HepG2 (cell line): ENCODE data around the gene GSDMA. TPM values are rescaled to one million over a fixed set of nuclear protein-coding genes. Genes with fewer than 3 reads are reported as not detected.

Source experiments
- AHR ChIP-seq: IDR thresholded peaks from 2 replicates; pipeline ENCODE4 v1.6.1; 2018; ENCODE audit warnings: missing genetic modification reagents, missing compliant biosample characterization
- AKAP8 ChIP-seq: sonication (generic); formaldehyde crosslinking; IDR thresholded peaks from 2 replicates; pipeline ENCODE4 v1.5.1; 2020; ENCODE audit warnings: mild to moderate bottlenecking, missing genetic modification reagents
- ATF3 ChIP-seq: sonication (generic); formaldehyde crosslinking; IDR thresholded peaks from 2 replicates; pipeline ENCODE4 v1.4.0; 2020; ENCODE audit warnings: missing genetic modification reagents
- DZIP1 ChIP-seq: sonication (generic); formaldehyde crosslinking; IDR thresholded peaks from 2 replicates; pipeline ENCODE4 v1.5.0; 2020; ENCODE audit warnings: mild to moderate bottlenecking, missing genetic modification reagents
- ERF ChIP-seq: IDR thresholded peaks from 2 replicates; pipeline ENCODE4 v1.6.1; 2018; ENCODE audit warnings: missing biosample characterization, missing genetic modification reagents
- GMEB1 ChIP-seq: sonication (generic); formaldehyde crosslinking; IDR thresholded peaks from 2 replicates; pipeline ENCODE4 v1.5.1; 2020; ENCODE audit warnings: missing genetic modification reagents, mild to moderate bottlenecking, borderline replicate concordance
- GTF2F1 ChIP-seq: fragments of 150-350 bp; IDR thresholded peaks from 2 replicates; pipeline ENCODE4 v1.6.1; 2014; ENCODE audit warnings: low read length
- HMG20A ChIP-seq: IDR thresholded peaks from 2 replicates; pipeline ENCODE4 v1.6.1; 2016; ENCODE audit warnings: borderline replicate concordance
- JDP2 ChIP-seq: sonication (generic); formaldehyde crosslinking; IDR thresholded peaks from 2 replicates; pipeline ENCODE4 v1.8.1; 2022; ENCODE audit warnings: missing genetic modification reagents, borderline replicate concordance
- MIER3 ChIP-seq: IDR thresholded peaks from 2 replicates; pipeline ENCODE4 v1.6.1; 2016; ENCODE audit warnings: missing compliant biosample characterization, borderline replicate concordance
- POLR2G ChIP-seq: fragments of 200-400 bp; formaldehyde crosslinking; IDR thresholded peaks from 2 replicates; pipeline ENCODE4 v1.6.1; 2018; ENCODE audit warnings: mild to moderate bottlenecking, low read depth, low read length, moderate library complexity
- RAD21 ChIP-seq: fragments of 450-650 bp; formaldehyde crosslinking; IDR thresholded peaks from 2 replicates; pipeline ENCODE4 v1.5.0; 2020; ENCODE audit warnings: mild to moderate bottlenecking
- RERE ChIP-seq: IDR thresholded peaks from 2 replicates; pipeline ENCODE4 v1.6.1; 2016; ENCODE audit warnings: low read depth, missing genetic modification reagents, missing compliant biosample characterization
- SIN3A ChIP-seq: IDR thresholded peaks from 2 replicates; pipeline ENCODE4 v1.6.1; 2011; ENCODE audit warnings: low read depth, mild to moderate bottlenecking, control low read depth, low read length, borderline replicate concordance
- THAP11 ChIP-seq: IDR thresholded peaks from 2 replicates; pipeline ENCODE4 v1.6.1; 2016; ENCODE audit warnings: missing biosample characterization, missing genetic modification reagents
- ZFY ChIP-seq: sonication (generic); formaldehyde crosslinking; IDR thresholded peaks from 2 replicates; pipeline ENCODE4 v1.4.0; 2020; ENCODE audit warnings: missing genetic modification reagents
- ZNF296 ChIP-seq: sonication (generic); formaldehyde crosslinking; conservative IDR thresholded peaks from 2 replicates; pipeline ENCODE4 v1.5.0; 2020; ENCODE audit warnings: mild to moderate bottlenecking, missing genetic modification reagents
- ZNF460 ChIP-seq: sonication (generic); formaldehyde crosslinking; IDR thresholded peaks from 2 replicates; pipeline ENCODE4 v1.5.1; 2020; ENCODE audit warnings: missing genetic modification reagents, mild to moderate bottlenecking, borderline replicate concordance
- ZNF530 ChIP-seq: sonication (generic); formaldehyde crosslinking; IDR thresholded peaks from 2 replicates; pipeline ENCODE4 v1.5.0; 2020; ENCODE audit warnings: low read depth, mild to moderate bottlenecking, missing genetic modification reagents
- ZNF564 ChIP-seq: sonication (generic); formaldehyde crosslinking; IDR thresholded peaks from 2 replicates; pipeline ENCODE4 v1.8.1; 2023; ENCODE audit warnings: mild to moderate bottlenecking, missing genetic modification reagents
- polyA plus RNA-seq, 8 experiments: library from polyadenylated mRNA; depleted of rRNA in 3 of 8; stranded (reverse) in 7 of 8; unstranded in 1 of 8; fragments of >200 nt; fragmentation: Illumina TruSeq in 4 of 8; extraction: Trizol in 4 of 8; gene quantifications; 2 replicates each; pipeline versions ENCODE4 v1.2.1 to v1.2.3, GENCODE V29; 2011 to 2016; ENCODE audit warnings: low read depth in 4 of 8, missing spikeins in 1 of 8, mixed read lengths in 1 of 8; ENCODE audit not compliant: insufficient read depth in 1 of 8
- total RNA-seq, 5 experiments: library from RNA; depleted of rRNA; stranded (reverse); fragments of >200 nt; fragmentation: Illumina TruSeq; extraction: Trizol; gene quantifications; 2 replicates each; pipeline ENCODE4 v1.2.3, GENCODE V29; 2016; ENCODE audit warnings: low read depth in 1 of 5

GSDMA gene
- total and polyA plus RNA-seq, 2 of the 13 experiments (the other 11 are each of a cell fraction or from before 2014, with no cell fraction given): not detected

- TF ChIP-seq DZIP1 (no peak), GMEB1 (peak; percentile 76), JDP2 (no peak), GTF2F1 (no peak), ZFY (CRISPR knock-in tag) (peak; percentile 93), ATF3 (peak; percentile 67; the same call in 1 of the 2 replicates), ZNF460 (no peak; the same call in 1 of the 2 replicates), ZNF530 (CRISPR knock-in tag) (no peak), SIN3A (peak; percentile 63), THAP11 (CRISPR knock-in tag) (peak; percentile 92), AHR (CRISPR knock-in tag) (peak; percentile 97), POLR2G (peak; percentile 67), RAD21 (CRISPR knock-in tag) (peak; percentile 60), ZNF564 (CRISPR knock-in tag) (peak; percentile 72; the same call in 1 of the 2 replicates), HMG20A (CRISPR knock-in tag) (peak; percentile 97), AKAP8 (peak; percentile 98), MIER3 (CRISPR knock-in tag) (peak; percentile 99), ERF (CRISPR knock-in tag) (peak; percentile 100), RERE (CRISPR knock-in tag) (peak; percentile 92), ZNF296 (CRISPR knock-in tag) (peak; percentile 71)
These were observed 38.7 kb upstream of the GSDMA start (continued) for GRCh38 chr17:39923836-39924690.
